ENCODE results near the gene DDA1. TPM values are rescaled to one million over a fixed set of nuclear protein-coding genes. Genes with fewer than 3 reads are reported as not detected.
A peak's percentile ranks its signal among the peaks of the same experiment; 100 is the strongest.

The DDA1 gene
- total and polyA plus RNA-seq, 9 of the 15 experiments (the other 6 are each of a cell fraction or from before 2014, with no cell fraction given), result 1.4 to 83.8 (median 33.8) TPM

DNA sequence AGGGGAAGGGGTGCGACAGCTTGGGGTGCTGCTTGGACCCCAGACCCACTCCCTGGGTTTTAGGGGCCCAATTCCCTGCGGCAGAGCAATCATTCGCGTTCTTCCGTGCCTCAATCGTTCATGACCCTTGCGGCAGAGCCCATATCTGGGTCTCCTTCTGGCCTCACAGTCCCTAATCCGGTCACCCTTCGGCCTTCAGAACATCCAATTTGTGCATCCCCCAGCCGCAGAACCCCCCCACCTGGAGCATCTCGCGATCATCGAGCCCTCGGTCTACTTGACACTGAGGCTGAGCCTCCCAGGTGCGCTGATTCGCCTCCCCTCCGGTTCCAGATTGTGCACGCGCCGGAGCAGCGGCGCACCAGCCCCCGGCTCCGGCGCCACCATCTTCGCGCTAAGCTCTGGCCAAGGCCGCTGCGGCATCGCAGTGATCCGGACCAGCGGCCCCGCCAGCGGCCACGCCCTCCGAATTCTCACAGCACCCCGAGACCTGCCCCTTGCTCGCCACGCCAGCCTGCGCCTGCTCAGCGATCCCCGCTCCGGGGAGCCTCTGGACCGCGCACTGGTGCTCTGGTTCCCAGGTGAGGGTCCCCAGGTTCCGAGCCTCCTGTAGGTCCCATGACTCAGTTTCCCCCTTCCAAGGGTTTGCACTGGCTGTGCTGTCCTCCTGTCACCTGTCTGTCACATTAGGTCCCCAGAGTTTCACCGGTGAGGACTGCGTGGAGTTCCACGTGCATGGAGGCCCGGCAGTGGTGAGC, 28.5 kb downstream of the DDA1 start (continued):
- TF ChIP-seq, protein P1, sequence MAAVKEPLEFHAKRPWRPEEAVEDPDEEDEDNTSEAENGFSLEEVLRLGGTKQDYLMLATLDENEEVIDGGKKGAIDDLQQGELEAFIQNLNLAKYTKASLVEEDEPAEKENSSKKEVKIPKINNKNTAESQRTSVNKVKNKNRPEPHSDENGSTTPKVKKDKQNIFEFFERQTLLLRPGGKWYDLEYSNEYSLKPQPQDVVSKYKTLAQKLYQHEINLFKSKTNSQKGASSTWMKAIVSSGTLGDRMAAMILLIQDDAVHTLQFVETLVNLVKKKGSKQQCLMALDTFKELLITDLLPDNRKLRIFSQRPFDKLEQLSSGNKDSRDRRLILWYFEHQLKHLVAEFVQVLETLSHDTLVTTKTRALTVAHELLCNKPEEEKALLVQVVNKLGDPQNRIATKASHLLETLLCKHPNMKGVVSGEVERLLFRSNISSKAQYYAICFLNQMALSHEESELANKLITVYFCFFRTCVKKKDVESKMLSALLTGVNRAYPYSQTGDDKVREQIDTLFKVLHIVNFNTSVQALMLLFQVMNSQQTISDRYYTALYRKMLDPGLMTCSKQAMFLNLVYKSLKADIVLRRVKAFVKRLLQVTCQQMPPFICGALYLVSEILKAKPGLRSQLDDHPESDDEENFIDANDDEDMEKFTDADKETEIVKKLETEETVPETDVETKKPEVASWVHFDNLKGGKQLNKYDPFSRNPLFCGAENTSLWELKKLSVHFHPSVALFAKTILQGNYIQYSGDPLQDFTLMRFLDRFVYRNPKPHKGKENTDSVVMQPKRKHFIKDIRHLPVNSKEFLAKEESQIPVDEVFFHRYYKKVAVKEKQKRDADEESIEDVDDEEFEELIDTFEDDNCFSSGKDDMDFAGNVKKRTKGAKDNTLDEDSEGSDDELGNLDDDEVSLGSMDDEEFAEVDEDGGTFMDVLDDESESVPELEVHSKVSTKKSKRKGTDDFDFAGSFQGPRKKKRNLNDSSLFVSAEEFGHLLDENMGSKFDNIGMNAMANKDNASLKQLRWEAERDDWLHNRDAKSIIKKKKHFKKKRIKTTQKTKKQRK (IDR thresholded peaks at IDR 0.05; ENCODE audit: borderline replicate concordance, low read depth, low read length), result no peak
- TF ChIP-seq ETS1 (conservative IDR thresholded peaks at IDR 0.05; ENCODE audit: control insufficient read depth, low read depth, low read length), result no peak; the same call in none of the 2 replicates
- TF ChIP-seq SRSF9 (IDR thresholded peaks at IDR 0.05; ENCODE audit: borderline replicate concordance, low read depth, low read length), result no peak
- no peak for TF ChIP-seq NR2F6 (CRISPR knock-in tag; IDR thresholded peaks at IDR 0.05)
- TF ChIP-seq, protein P2, sequence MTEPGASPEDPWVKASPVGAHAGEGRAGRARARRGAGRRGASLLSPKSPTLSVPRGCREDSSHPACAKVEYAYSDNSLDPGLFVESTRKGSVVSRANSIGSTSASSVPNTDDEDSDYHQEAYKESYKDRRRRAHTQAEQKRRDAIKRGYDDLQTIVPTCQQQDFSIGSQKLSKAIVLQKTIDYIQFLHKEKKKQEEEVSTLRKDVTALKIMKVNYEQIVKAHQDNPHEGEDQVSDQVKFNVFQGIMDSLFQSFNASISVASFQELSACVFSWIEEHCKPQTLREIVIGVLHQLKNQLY (CRISPR knock-in tag; conservative IDR thresholded peaks at IDR 0.05), result 0 out of 4 replicates have a peak, but pooled peaks of 1 of the 2 experiments have one; percentile 76
- TF ChIP-seq TBL1XR1 (IDR thresholded peaks at IDR 0.05; ENCODE audit: low read length in 2 of 2), result 0 out of 4 replicates have a peak, but pooled peaks of 1 of the 2 experiments have one; percentile 21
- peak in 1 of 2 experiments; percentile 40; a peak in 2 of 4 replicates for TF ChIP-seq SIN3A (IDR thresholded peaks at IDR 0.05; ENCODE audit: borderline replicate concordance in 2 of 2, control insufficient read depth in 1 of 2, low read depth in 2 of 2, low read length in 2 of 2)
- TF ChIP-seq YY1 (IDR thresholded peaks at IDR 0.05; ENCODE audit: borderline replicate concordance in 1 of 3, control insufficient read depth in 1 of 3, extremely low read depth in 1 of 3, insufficient read depth in 3 of 3, insufficient read length in 1 of 3, insufficient replicate concordance in 2 of 3, low read depth in 1 of 3, low read length in 2 of 3), result peak; percentile 20 to 74 (median 48)
- no peak for TF ChIP-seq POLR3G (IDR thresholded peaks at IDR 0.05; ENCODE audit: extremely low read depth, insufficient read length, insufficient replicate concordance)
- no peak for TF ChIP-seq ELF4 (CRISPR knock-in tag; IDR thresholded peaks at IDR 0.05)
- peak; percentile 15 for TF ChIP-seq ARHGAP35 (IDR thresholded peaks at IDR 0.05; ENCODE audit: partially characterized antibody)
- TF ChIP-seq JUNB (CRISPR knock-in tag; conservative IDR thresholded peaks at IDR 0.05), result no peak
- peak; percentile 59; the same call in 1 of the 2 replicates for TF ChIP-seq FOXP1 (CRISPR knock-in tag; IDR thresholded peaks at IDR 0.05)
- TF ChIP-seq TEAD1 (CRISPR knock-in tag; IDR thresholded peaks at IDR 0.05), result 0 out of 4 replicates have a peak, but pooled peaks of 1 of the 2 experiments have one; percentile 10
- TF ChIP-seq HDAC6 (IDR thresholded peaks at IDR 0.05; ENCODE audit: low read depth, low read length), result no peak
- no peak for TF ChIP-seq ETV5 (CRISPR knock-in tag; IDR thresholded peaks at IDR 0.05; ENCODE audit: low read depth)
- peak; percentile 75 for TF ChIP-seq SAP30 (IDR thresholded peaks at IDR 0.05; ENCODE audit: borderline replicate concordance, insufficient read depth, low read depth, low read length, poor library complexity, severe bottlenecking)
- peak; percentile 16 for TF ChIP-seq PHF20 (IDR thresholded peaks at IDR 0.05; ENCODE audit: partially characterized antibody)

Measured in K562 (cell line).